ENCODE data around the gene CENPF.
"Not testable (repeated sequence)": the region's sequence is repeated elsewhere in the genome, so short reads cannot be mapped to it uniquely, and the experiment has no call there.

Gene CENPF

DNA sequence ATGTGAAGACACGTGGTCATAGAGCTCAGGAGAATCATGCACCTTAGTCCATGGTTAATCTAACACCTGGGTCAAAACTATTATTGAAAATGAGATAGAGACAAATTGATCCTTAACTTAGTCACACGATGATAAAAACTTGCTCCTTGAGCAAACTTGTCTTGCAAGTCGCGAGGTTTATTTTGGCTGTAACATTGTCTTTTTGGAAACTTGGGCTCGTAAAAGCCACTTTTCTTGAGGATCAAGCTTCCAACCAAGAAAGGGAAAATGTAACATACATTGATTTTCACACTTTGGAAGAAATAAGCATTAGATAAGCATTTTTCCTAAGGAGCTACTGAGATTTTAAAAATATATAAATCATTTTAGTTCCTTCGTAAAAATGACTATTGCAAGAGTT, 19.9 kb upstream of the CENPF start:
- no peaks in the 10 kb centered on the region for H3K36me3 ChIP-seq
- no peaks in the 10 kb centered on the region for H3K27me3 ChIP-seq
- no peaks in the 10 kb centered on the region for H4K20me1 ChIP-seq
- H3K4me3 ChIP-seq = no peak overlapping the region
- H3K4me1 ChIP-seq = peaks cover 9% of the 10 kb centered on the region
- no peak overlapping the region for H3K27ac ChIP-seq
- no peak for TF ChIP-seq Cebpa-rat (IDR thresholded peaks at IDR 0.05)
- no peaks in the 10 kb centered on the region for H3K9me3 ChIP-seq
- no peak overlapping the region for H3K9ac ChIP-seq
- no peak overlapping the region for H3K4me2 ChIP-seq

- H3K4me2 ChIP-seq = no peak overlapping the region
- no peaks in the 10 kb centered on the region for H3K9me3 ChIP-seq
- no peak overlapping the region for H3K27ac ChIP-seq
- no peaks in the 10 kb centered on the region for H4K20me1 ChIP-seq
- TF ChIP-seq Cebpa-rat (IDR thresholded peaks at IDR 0.05) = no peak
- no peaks in the 10 kb centered on the region for H3K27me3 ChIP-seq
- no peaks in the 10 kb centered on the region for H3K36me3 ChIP-seq
- H3K4me1 ChIP-seq = peaks cover 8% of the 10 kb centered on the region
- H3K9ac ChIP-seq = no peak overlapping the region
- H3K4me3 ChIP-seq = no peak overlapping the region
Observed at GRCh38 chr1:214583824-214584554, 19.0 kb upstream of the CENPF start.

DNA sequence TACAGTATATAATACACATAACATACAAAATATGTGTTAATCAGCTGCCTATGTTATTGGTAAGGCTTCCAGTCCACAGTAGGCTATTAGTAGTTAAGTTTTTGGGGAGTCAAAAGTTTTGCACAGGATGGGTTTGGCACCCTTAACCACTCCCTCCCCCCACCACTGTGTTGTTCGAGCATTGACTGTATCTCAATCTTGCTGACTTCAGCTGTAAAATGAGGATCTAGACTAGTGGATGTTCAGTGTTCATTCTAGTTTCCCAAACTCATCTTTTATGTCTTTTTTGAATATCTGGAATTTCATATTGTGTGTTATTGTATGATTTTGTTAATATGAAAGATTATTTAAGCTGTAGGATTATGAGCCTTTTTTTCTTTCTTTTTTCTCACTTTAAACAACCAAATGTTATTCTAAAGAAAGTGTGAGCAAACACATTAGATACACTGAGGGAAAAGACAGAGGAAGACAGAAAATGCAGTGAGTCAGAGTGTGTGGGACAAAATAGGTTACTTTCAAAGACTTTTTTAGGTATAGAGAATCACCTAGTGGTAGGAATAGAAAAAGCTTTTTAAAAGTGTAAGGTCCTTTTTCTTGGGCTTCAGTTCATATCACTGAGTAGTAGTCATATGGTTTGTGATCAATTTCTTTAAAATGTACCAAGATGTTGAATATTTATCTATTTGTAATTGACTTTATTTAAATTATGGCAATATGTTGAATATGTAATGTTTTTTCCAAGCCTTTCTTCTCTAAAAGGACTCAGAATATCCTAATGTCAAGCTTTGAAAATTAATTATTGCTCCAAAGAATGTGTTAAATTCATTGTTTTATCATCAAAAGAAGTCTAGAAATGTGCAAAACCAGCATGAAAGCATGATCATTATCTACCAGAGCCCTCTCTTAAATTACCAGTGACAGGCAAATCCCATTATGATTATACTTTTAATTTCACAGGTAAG, 17.9 kb upstream of the CENPF start:
- no peak overlapping the region for H3K9ac ChIP-seq
- no peak overlapping the region for H3K27ac ChIP-seq
- no peaks in the 10 kb centered on the region for H3K36me3 ChIP-seq
- H4K20me1 ChIP-seq = no peaks in the 10 kb centered on the region
- H3K4me2 ChIP-seq = no peak overlapping the region
- no peak for TF ChIP-seq Cebpa-rat (IDR thresholded peaks at IDR 0.05)
- H3K27me3 ChIP-seq = no peaks in the 10 kb centered on the region
- H3K4me1 ChIP-seq = no peaks in the 10 kb centered on the region
- no peaks in the 10 kb centered on the region for H3K9me3 ChIP-seq
- no peak overlapping the region for H3K4me3 ChIP-seq

DNA sequence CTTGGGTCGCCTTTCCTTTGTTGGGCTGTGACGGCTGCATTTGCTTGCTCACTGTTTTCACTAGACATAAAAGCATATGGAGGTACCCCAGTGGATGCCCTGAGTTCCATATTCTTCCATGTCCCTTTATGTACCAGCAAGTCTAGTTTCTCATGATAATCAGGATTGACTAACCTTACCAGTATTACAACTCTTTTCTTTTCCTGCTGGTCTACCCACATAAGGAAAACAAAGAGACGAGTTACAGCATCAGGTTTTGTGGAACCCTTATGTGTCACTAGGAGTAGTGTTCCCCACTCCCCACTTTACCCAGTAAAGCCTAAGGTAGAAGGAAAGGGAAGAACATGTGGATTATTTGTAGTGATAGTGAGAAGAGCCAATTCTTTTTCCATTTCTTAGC, 16.4 kb upstream of the CENPF start:
- Histone ChIP-seq H3K9ac (no peak overlapping the region), H3K27ac (no peak overlapping the region), H3K4me2 (no peak overlapping the region)

GRCh38 chr1:214587165-214587564, 15.8 kb upstream of the CENPF start:
- H3K27ac ChIP-seq = no peak overlapping the region
- no peaks in the 10 kb centered on the region for H3K27me3 ChIP-seq
- no peak for TF ChIP-seq Cebpa-rat (IDR thresholded peaks at IDR 0.05)
- no peak overlapping the region for H3K9ac ChIP-seq
- H3K4me1 ChIP-seq = no peaks in the 10 kb centered on the region
- H4K20me1 ChIP-seq = no peaks in the 10 kb centered on the region
- H3K4me2 ChIP-seq = no peak overlapping the region
- H3K9me3 ChIP-seq = no peaks in the 10 kb centered on the region
- no peaks in the 10 kb centered on the region for H3K36me3 ChIP-seq
- H3K4me3 ChIP-seq = no peak overlapping the region

More for the DNA sequence above, 16.4 kb upstream of the CENPF start:
- H3K9me3 ChIP-seq = no peaks in the 10 kb centered on the region
- H3K4me1 ChIP-seq = no peaks in the 10 kb centered on the region
- no peaks in the 10 kb centered on the region for H4K20me1 ChIP-seq
- no peaks in the 10 kb centered on the region for H3K36me3 ChIP-seq
- no peak for TF ChIP-seq Cebpa-rat (IDR thresholded peaks at IDR 0.05)
- no peak overlapping the region for H3K4me3 ChIP-seq
- no peaks in the 10 kb centered on the region for H3K27me3 ChIP-seq

DNA sequence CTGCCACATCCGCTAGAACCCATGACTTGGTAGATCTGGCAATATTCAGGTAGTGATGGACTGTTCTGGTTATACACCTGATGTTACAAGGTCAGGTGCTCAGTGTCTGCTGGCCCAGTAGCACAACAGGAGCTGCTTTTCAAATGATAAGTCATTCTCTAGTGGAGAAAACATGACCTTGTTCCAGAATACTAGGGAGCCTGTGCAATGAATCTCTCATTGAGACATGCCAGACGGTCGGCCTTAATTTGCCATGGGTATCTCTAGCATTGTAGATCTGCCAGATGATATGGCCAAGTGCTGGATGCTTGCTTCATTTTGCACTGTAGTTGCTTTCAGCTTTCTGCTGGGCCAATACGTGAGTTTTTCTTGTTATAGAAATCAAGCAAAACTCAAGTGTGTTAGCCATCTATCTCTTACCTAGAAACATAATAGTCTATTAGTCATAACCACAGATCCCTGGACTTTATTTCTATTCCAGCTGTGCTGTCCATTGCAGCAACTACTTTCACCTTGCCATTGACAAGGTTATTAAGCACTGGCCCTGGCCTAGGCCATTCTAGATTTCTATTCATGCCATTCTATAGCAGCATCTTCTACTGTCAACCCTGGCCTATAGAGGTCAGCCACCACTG, 13.9 kb upstream of the CENPF start:
- no peak overlapping the region for H3K27ac ChIP-seq
- H3K9me3 ChIP-seq = no peaks in the 10 kb centered on the region
- no peak overlapping the region for H3K4me2 ChIP-seq
- no peaks in the 10 kb centered on the region for H3K27me3 ChIP-seq
- no peak for TF ChIP-seq Cebpa-rat (IDR thresholded peaks at IDR 0.05)
- H3K36me3 ChIP-seq = no peaks in the 10 kb centered on the region
- H3K4me1 ChIP-seq = no peaks in the 10 kb centered on the region
- H4K20me1 ChIP-seq = no peaks in the 10 kb centered on the region
- H3K4me3 ChIP-seq = no peak overlapping the region
- no peak overlapping the region for H3K9ac ChIP-seq

DNA sequence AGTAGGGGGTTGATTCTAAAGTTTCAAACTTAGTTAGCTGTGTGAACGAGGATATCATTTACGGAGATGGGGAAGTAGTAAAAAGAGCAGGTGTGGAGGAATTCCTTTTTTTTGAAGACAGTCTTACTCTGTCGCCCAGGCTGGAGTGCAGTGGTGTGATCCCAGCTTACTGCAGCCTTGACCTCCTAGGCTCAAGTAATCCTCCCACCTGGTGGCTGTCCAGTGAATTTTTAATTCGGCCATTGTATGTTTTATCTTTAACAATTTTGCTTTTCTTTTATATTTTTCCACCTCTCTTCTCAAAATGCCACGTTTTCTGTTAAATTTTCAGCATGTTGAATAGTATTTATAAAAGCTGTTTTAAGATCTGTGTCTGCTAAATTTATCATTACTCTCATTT, 12.3 kb upstream of the CENPF start:
- Histone ChIP-seq H3K4me2 (no peak overlapping the region), H3K9me3 (no peaks in the 10 kb centered on the region), H3K9ac (no peak overlapping the region), H3K36me3 (no peaks in the 10 kb centered on the region), H3K4me3 (no peak overlapping the region), H3K27ac (no peak overlapping the region), H3K4me1 (no peaks in the 10 kb centered on the region), H4K20me1 (no peaks in the 10 kb centered on the region), H3K27me3 (no peaks in the 10 kb centered on the region)
- TF ChIP-seq Cebpa-rat (IDR thresholded peaks at IDR 0.05) = no peak

- not testable (repeated sequence) for H3K4me1 ChIP-seq, H3K27me3 ChIP-seq, H3K27ac ChIP-seq, H3K9me3 ChIP-seq, H3K9ac ChIP-seq, H4K20me1 ChIP-seq, H3K4me2 ChIP-seq, H3K4me3 ChIP-seq, H3K36me3 ChIP-seq
Observed at GRCh38 chr1:214591918-214592317, 11.1 kb upstream of the CENPF start.

- no peak for TF ChIP-seq Cebpa-rat (IDR thresholded peaks at IDR 0.05)
- Histone ChIP-seq H3K27me3 (no peaks in the 10 kb centered on the region), H3K9ac (no peak overlapping the region), H4K20me1 (no peaks in the 10 kb centered on the region), H3K4me1 (no peaks in the 10 kb centered on the region), H3K9me3 (peaks cover 1% of the 10 kb centered on the region; the same call in 1 of the 2 replicates), H3K36me3 (no peaks in the 10 kb centered on the region), H3K27ac (no peak overlapping the region), H3K4me2 (no peak overlapping the region), H3K4me3 (no peak overlapping the region)
Observed at GRCh38 chr1:214593158-214593557, 9.8 kb upstream of the CENPF start.

- Histone ChIP-seq H3K9ac (peak overlapping the region; percentile 92), H4K20me1 (no peaks in the 10 kb centered on the region), H3K9me3 (peaks cover 33% of the 10 kb centered on the region), H3K36me3 (peaks cover 36% of the 10 kb centered on the region), H3K4me2 (peak overlapping the region; percentile 91), H3K4me1 (peaks cover 22% of the 10 kb centered on the region), H3K27ac (peak overlapping the region; percentile 89), H3K4me3 (peak overlapping the region; percentile 94), H3K27me3 (no peaks in the 10 kb centered on the region)
- TF ChIP-seq Cebpa-rat (IDR thresholded peaks at IDR 0.05) = no peak
Observed at GRCh38 chr1:214603819-214604252, 841 bp downstream of the CENPF start.

Measured in BLaER1 (cell line).